NCI-H2107 treated with DMSO at 0.1 percent for 48 hours (cell line): ENCODE results near the gene UBAP2.
"Not testable (repeated sequence)": the region's sequence is repeated elsewhere in the genome, so short reads cannot be mapped to it uniquely, and the experiment has no call there.

ENCODE experiments used
- DNase-seq: peaks from one replicate; lab custom pipeline; 2025; ENCODE audit not compliant: unreplicated experiment; lab: John Stamatoyannopoulos, UW

Gene UBAP2

GRCh38 chr9:34049630-34050384 is 1.1 kb upstream of the UBAP2 start:
- no peak for DNase-seq

DNA sequence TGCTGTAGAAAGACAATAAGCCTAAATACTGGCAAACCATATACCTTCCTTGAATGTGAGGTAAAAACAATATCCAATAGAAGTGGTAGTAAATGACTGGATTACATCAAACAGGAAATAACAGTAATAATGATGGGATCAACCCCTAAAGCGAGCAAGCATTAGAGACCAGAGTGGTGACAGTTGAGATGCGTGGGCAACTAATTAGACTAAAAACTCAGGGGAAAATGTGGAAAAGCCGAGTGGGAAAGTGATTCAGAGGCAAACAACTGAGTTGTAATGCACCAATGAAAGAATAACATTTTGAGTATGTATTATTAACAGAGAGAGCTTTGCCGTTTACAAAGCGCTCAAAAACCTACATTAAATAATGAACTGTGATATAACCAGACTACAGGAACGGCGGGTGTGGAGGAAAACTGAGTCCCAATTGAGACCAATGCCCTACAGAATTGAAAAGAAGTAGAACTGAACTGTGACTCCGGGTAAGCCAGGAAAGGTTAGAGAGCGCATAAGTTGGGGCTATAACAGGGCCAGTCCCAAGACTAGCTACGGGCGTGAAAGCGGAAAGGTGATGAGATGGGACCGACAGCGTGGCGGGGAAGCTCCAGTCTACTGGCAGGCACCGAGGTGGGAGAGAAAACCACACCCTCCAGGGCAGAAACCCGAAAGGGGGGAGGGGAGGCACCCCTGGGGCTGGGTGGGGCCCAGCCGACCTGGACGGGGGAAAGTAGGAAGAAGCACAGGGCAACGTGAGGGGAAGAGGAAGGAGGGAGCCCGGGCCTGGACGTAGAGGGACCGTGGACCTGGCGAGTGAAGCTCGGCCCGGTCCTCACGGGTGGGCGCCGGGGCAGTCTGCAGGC is 592 bp downstream of the UBAP2 start:
- DNase-seq: no peak

GRCh38 chr9:34046784-34047379 is 1.8 kb downstream of the UBAP2 start:
- DNase-seq: no peak

DNA sequence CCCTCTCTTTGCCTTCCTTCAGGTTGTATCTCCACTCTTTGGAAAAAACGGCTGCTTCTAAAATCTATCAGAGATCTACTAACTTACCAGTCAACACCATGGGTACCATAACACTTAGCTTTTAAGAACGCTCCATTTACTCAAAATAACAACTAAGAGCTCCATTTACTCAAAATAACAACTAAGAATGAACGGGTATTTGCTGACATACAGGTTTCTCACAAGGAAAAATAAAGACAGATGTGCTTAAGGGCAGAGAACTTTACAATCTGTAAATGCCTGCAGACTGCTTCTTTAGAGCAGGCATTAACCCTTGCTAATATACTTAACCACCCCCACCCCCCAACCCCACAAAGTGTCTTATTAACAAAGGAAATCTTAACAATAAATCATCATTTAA is 2.8 kb downstream of the UBAP2 start:
- no peak for DNase-seq

DNA sequence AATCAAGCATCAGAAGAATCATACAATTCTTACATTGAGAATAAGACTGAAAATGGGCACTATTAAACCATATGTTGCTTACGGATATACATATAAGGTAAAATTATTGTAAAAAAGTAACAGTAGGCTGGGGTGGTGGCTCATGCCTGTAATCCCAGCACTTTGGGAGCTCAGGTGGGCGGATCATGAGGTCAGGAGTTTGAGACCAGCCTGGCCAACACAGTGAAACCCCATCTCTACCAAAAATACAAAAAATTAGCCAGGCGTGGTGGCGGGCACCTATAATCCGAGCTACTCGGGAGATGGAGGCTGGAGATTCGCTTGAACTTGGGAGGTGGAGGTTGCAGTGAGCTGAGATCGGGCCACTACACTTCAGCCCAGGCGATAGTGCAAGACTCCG is 6.6 kb downstream of the UBAP2 start:
- not testable (repeated sequence) for DNase-seq

- DNase-seq: not testable (repeated sequence)
Measured at GRCh38 chr9:34038851-34039250, 9.8 kb downstream of the UBAP2 start.

DNA sequence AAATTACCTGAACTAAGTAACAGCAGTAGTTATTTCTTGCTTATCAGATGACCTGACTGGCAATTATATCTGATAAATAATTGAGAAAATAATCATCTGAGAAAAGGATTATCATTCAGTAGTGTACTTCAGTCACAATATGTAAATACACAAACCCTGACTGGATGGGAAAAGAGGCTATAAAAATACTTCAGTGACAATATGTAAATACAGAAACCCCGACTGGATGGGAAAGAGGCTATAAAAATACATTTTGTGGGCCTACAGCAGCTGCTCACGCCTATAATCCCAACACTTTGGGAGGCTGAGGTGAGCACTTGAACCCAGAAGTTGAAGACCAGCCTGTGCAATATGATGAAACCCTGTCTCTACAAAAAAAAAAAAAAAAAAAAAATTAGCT is 11.1 kb downstream of the UBAP2 start:
- no peak for DNase-seq

GRCh38 chr9:34036625-34037024 is 12.1 kb downstream of the UBAP2 start:
- DNase-seq: no peak

- DNase-seq: no peak
Measured at GRCh38 chr9:34035656-34036055, 13.0 kb downstream of the UBAP2 start.

DNA sequence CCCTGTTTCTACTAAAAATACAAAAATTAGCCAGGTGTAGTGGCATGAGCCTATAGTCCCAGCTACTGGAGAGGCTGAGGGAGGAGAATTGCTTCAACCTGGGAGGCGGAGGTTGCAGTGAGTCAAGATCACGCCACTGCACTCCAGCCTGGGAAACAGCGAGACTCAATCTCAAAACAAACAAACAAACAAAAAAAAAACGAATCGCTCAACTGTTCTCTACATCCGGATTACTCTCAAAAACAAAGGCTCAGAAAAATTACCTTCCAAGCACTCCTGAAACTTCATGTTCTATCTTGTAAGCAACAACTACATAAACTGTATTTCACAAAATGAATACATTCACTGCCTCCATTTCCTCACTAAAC is 14.0 kb downstream of the UBAP2 start:
- DNase-seq: no peak

DNA sequence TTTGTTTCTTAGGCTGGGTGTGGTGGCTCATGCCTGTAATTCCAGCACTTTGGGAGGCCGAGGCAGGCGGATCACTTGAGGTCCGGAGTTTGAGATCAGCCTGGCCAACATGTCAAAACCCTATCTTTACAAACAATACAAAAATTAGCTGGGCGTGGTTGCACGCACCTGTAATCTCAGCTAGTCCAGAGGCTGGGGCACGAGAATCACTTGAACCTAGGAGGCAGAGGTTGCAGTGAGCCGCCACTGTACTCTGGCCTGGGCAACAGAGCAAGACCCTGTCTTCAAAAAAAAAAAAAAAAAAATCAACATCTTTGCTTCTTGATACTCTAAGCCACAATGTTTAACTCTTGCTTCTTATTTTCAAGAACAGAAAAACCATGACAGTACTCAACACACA is 16.1 kb downstream of the UBAP2 start:
- DNase-seq: no peak

DNA sequence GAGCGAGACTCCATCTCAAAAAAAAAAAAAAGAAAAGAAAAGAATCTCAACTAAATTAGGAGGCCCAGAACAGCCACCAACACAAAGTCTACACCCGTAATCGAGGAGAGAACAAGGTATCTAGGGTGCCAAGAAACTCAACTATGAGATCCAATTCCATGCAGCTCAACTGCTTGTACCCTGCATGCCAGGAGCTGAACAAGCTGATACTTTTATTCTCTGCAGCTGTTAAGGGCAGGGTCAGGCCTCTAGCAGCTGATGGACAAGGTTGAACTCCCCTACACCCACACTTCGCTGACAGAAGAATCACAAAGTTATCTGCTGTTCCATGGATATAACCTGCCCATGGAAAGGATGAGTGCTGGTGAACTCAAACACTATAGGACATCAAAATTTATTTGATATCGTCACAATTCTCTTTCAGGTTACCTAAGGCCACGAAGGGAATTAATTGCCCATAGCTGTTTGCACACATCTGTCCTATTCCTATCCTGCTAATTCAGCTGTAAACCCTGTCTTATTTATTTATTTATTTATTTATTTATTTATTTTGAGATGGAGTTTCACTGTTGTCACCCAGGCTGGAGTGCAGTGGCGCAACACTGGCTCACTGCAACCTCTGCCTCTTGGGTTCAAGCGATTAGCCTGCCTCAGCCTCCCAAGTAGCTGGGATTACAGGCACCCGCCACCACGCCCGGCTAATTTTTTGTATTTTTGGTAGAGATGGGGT is 20.7 kb downstream of the UBAP2 start:
- no peak for DNase-seq

- DNase-seq: no peak
Measured at GRCh38 chr9:34025811-34026210, 22.9 kb downstream of the UBAP2 start.

GRCh38 chr9:34025062-34025461 is 23.6 kb downstream of the UBAP2 start:
- no peak for DNase-seq

GRCh38 chr9:34024476-34024875 is 24.2 kb downstream of the UBAP2 start:
- not testable (repeated sequence) for DNase-seq

- DNase-seq: no peak
Measured at GRCh38 chr9:34016149-34016548, 32.5 kb downstream of the UBAP2 start.

- no peak for DNase-seq
Measured at GRCh38 chr9:34010979-34011378, 37.7 kb downstream of the UBAP2 start.

- no peak for DNase-seq
Measured at GRCh38 chr9:34001951-34002350, 46.7 kb downstream of the UBAP2 start.

DNA sequence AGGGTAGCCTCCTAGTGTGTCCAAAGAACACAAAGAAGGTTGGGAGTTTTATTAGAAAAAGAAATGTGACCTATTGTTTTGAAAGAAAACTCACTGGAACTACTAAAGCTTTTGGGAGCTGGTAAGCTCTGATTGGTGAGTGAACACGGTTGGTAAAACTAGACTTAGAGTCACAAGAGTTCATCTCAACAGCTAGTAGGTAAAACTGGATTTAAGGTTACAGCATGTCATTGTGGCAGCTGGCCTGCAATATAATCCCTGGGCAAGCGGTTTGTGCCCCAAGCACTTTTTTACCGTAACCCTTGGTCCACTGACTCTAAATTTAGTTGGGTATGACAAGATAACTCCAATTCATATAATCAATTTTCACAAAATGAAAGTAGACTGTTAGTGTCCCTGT is 47.4 kb downstream of the UBAP2 start:
- no peak for DNase-seq

DNA sequence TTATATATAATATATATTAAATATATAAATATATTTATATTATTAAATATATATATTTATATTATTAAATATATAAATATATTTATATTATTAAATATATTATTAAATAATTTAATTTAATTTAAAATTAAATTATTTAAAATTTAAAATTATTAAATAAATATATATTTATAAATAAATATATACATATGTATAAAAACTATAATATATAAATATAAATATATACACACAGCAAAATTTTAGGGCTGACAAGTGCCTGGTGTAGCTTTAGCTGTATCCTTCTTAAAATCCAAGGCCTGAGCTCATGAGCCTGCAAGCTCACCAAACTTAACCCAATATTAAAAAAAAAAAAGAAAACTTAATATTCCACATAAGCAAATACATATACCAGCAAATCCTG is 53.2 kb downstream of the UBAP2 start:
- no peak for DNase-seq

GRCh38 chr9:33993104-33993503 is 55.6 kb downstream of the UBAP2 start:
- no peak for DNase-seq
